Hematopoietic multipotent progenitor cell treated with erythropoietin and hydrocortisone succinate and interleukin-3 and kit ligand, for 6 days (in vitro differentiated cells): ENCODE data around the gene MON2.
A peak's percentile ranks its signal among the peaks of the same experiment; 100 is the strongest.
"Not testable (repeated sequence)": the region's sequence is repeated elsewhere in the genome, so short reads cannot be mapped to it uniquely, and the experiment has no call there.

Source experiments
- DNase-seq: peaks from one replicate; pipeline ENCODE4 v3.0.0-alpha.2; 2015

MON2 gene

GRCh38 chr12:62466594-62467491 is at the start of gene MON2:
TSS of gene MON2 (plus strand) at chr12:62466826. CDS start at chr12:62467208, 382 bp downstream.
- peak; percentile 93 for DNase-seq

GRCh38 chr12:62426089-62426488 is 40.5 kb upstream of the MON2 start:
- DNase-seq, result no peak

GRCh38 chr12:62429457-62429856 is 37.2 kb upstream of the MON2 start:
- no peak for DNase-seq

- peak; percentile 42 for DNase-seq
Observed at GRCh38 chr12:62434494-62435302, 31.9 kb upstream of the MON2 start.

GRCh38 chr12:62435303-62436163 is 31.1 kb upstream of the MON2 start:
- peak; percentile 87 for DNase-seq

GRCh38 chr12:62436164-62436503 is 30.5 kb upstream of the MON2 start:
- DNase-seq, result no peak

GRCh38 chr12:62438098-62438692 is 28.4 kb upstream of the MON2 start:
- DNase-seq, result peak; percentile 86

- no peak for DNase-seq
Observed at GRCh38 chr12:62446754-62447452, 19.7 kb upstream of the MON2 start.

- no peak for DNase-seq
Observed at GRCh38 chr12:62448436-62448835, 18.2 kb upstream of the MON2 start.

GRCh38 chr12:62455429-62455828 is 11.2 kb upstream of the MON2 start:
- not testable (repeated sequence) for DNase-seq

GRCh38 chr12:62458626-62459025 is 8.0 kb upstream of the MON2 start:
- DNase-seq, result no peak

- DNase-seq, result no peak
Observed at GRCh38 chr12:62459976-62460375, 6.7 kb upstream of the MON2 start.

- not testable (repeated sequence) for DNase-seq
Observed at GRCh38 chr12:62461171-62461837, 5.3 kb upstream of the MON2 start.

GRCh38 chr12:62463252-62463651 is 3.4 kb upstream of the MON2 start:
- DNase-seq, result not testable (repeated sequence)

- peak; percentile 69 for DNase-seq
Observed at GRCh38 chr12:62466018-62466593, 520 bp upstream of the MON2 start.

- DNase-seq, result no peak
Observed at GRCh38 chr12:62468397-62468796, 1.8 kb downstream of the MON2 start.

- DNase-seq, result no peak
Observed at GRCh38 chr12:62468935-62469334, 2.3 kb downstream of the MON2 start.

GRCh38 chr12:62469704-62470103 is 3.1 kb downstream of the MON2 start:
- no peak for DNase-seq

- peak; percentile 45 for DNase-seq
Observed at GRCh38 chr12:62471734-62472133, 5.1 kb downstream of the MON2 start.

GRCh38 chr12:62472472-62472871 is 5.8 kb downstream of the MON2 start:
- no peak for DNase-seq
